Endothelial cell of umbilical vein (primary cell): ENCODE results near the gene SELENOH.

Experiments
- EZH2 ChIP-seq: IDR thresholded peaks from 2 replicates; pipeline ENCODE4 v1.6.1; 2012; ENCODE audit warnings: borderline replicate concordance, low read depth, mild to moderate bottlenecking, moderate library complexity, low read length, inconsistent platforms; ENCODE audit not compliant: severe bottlenecking
- FOS ChIP-seq: IDR thresholded peaks from 2 replicates; pipeline ENCODE4 v1.6.1; 2011; ENCODE audit warnings: mild to moderate bottlenecking, low read length, moderate library complexity, borderline replicate concordance; ENCODE audit not compliant: insufficient read depth
- GATA2 ChIP-seq: IDR thresholded peaks from 2 replicates; pipeline ENCODE4 v1.7.0; 2011; ENCODE audit warnings: low read depth, mild to moderate bottlenecking, moderate library complexity, mixed read lengths, low read length; ENCODE audit not compliant: insufficient read length, insufficient read depth
- JUN ChIP-seq: IDR thresholded peaks from 2 replicates; pipeline ENCODE4 v1.6.1; 2011; ENCODE audit warnings: borderline replicate concordance, low read depth; ENCODE audit not compliant: insufficient read length, insufficient read depth
- MYC ChIP-seq: IDR thresholded peaks from one replicate; pipeline ENCODE4 v1.6.1; 2011; ENCODE audit warnings: mild to moderate bottlenecking, low read depth, low read length
- POLR2A ChIP-seq: IDR thresholded peaks from 2 replicates; pipeline ENCODE4 v1.6.1; 2012; ENCODE audit warnings: low read depth, mild to moderate bottlenecking, control low read depth, low read length
- POLR2AphosphoS5 ChIP-seq: IDR thresholded peaks from 2 replicates; pipeline ENCODE4 v1.6.1; 2012; ENCODE audit warnings: low read depth, mild to moderate bottlenecking, control low read depth, low read length, moderate library complexity; ENCODE audit not compliant: insufficient read depth
- TF ChIP-seq, protein P1 (sequence below): IDR thresholded peaks from 2 replicates; pipeline ENCODE4 v1.6.1; 2011; ENCODE audit not compliant: insufficient read depth, insufficient read length
- TF ChIP-seq, protein P2 (sequence below), 2 donors: IDR thresholded peaks; 1 replicate in 1 of 2; 2 replicates in 1 of 2; pipeline ENCODE4 v1.5.1; 2011; ENCODE audit warnings: low read length in 2 of 2, mild to moderate bottlenecking in 2 of 2, moderate library complexity in 2 of 2, control low read depth in 1 of 2, inconsistent platforms in 1 of 2, low read depth in 1 of 2; ENCODE audit not compliant: insufficient read depth in 1 of 2; ENCODE audit errors: extremely low read depth in 1 of 2

DNA sequence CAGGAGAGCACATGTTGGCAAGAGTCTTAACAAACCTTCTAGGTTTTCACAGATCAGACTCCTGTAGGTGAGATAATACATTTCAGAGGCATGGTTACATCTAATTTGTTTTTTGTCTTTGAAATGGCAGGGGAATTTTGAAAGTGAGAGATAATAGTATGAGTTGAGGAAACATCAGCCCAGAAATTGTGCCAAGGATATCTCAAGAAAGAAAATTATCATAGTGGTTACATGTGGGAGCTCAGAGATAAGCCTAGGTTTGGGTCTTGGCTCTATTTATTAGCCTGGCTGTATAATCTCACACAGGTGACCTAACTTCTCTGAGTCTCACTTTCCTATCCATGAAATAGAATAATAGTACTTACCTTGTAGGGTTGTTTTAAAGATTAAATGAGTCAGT lies 9.9 kb downstream of the SELENOH start:
- TF ChIP-seq POLR2A: no peak
- TF ChIP-seq, protein P1, sequence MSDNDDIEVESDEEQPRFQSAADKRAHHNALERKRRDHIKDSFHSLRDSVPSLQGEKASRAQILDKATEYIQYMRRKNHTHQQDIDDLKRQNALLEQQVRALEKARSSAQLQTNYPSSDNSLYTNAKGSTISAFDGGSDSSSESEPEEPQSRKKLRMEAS: no peak
- TF ChIP-seq GATA2: no peak
- TF ChIP-seq, protein P2, sequence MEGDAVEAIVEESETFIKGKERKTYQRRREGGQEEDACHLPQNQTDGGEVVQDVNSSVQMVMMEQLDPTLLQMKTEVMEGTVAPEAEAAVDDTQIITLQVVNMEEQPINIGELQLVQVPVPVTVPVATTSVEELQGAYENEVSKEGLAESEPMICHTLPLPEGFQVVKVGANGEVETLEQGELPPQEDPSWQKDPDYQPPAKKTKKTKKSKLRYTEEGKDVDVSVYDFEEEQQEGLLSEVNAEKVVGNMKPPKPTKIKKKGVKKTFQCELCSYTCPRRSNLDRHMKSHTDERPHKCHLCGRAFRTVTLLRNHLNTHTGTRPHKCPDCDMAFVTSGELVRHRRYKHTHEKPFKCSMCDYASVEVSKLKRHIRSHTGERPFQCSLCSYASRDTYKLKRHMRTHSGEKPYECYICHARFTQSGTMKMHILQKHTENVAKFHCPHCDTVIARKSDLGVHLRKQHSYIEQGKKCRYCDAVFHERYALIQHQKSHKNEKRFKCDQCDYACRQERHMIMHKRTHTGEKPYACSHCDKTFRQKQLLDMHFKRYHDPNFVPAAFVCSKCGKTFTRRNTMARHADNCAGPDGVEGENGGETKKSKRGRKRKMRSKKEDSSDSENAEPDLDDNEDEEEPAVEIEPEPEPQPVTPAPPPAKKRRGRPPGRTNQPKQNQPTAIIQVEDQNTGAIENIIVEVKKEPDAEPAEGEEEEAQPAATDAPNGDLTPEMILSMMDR (IDR thresholded peaks at IDR 0.05; ENCODE audit: extremely low read depth in 1 of 2, insufficient read depth in 1 of 2, low read depth in 1 of 2, low read length in 2 of 2): no peak
- no peak for TF ChIP-seq MYC
- no peak for TF ChIP-seq POLR2AphosphoS5
- TF ChIP-seq EZH2: no peak
- no peak for TF ChIP-seq JUN
- no peak for TF ChIP-seq FOS
